Panc1 (cell line): Measurements from ENCODE around the gene SLC10A3. TPM values are rescaled to one million over a fixed set of nuclear protein-coding genes. Genes with fewer than 3 reads are reported as not detected.
A peak's percentile ranks its signal among the peaks of the same experiment; 100 is the strongest.

Source experiments
- ATAC-seq: fragments of 200-7000 bp; cut with Tn5 transposase; 2 replicates; pipeline ENCODE4 v1.9.1; 2020; ENCODE audit warnings: mild to moderate bottlenecking, moderate library complexity
- BruUV-seq: library from RNA; stranded (reverse); fragments of 400-500 nt; replicated peaks from 2 replicates; lab custom pipeline; 2021; lab: Mats Ljungman, UMichigan
- CTCF ChIA-PET: fragments of 300-600 bp; sonication (Branson Sonifier 250); formaldehyde crosslinking; loops from one replicate; lab custom pipeline; 2022; ENCODE audit warnings: antibody characterized with exemption; lab: Charles Lee
- POLR2A ChIA-PET: fragments of 300-600 bp; sonication (Branson Sonifier 250); formaldehyde crosslinking; loops from one replicate; lab custom pipeline; 2022; ENCODE audit warnings: antibody characterized with exemption; lab: Charles Lee
- DNase-seq: peaks from one replicate; pipeline ENCODE4 v3.0.0-alpha.2; 2010; ENCODE audit warnings: low read depth, low spot score
- H3K27ac ChIP-seq: 2 replicates; pipeline ENCODE4 v1.5.1; 2011; ENCODE audit warnings: mild to moderate bottlenecking, low read length, inconsistent platforms
- H3K27me3 ChIP-seq: fragments of 200-500 bp; sonication (Bioruptor generic); 2 replicates; pipeline ENCODE4 v1.6.0; 2014; ENCODE audit warnings: low read length, inconsistent platforms; ENCODE audit not compliant: control insufficient read depth, insufficient read depth
- H3K36me3 ChIP-seq: fragments of 200-500 bp; sonication (Bioruptor generic); 2 replicates; pipeline ENCODE4 v1.5.1; 2014; ENCODE audit warnings: inconsistent platforms, mild to moderate bottlenecking, low read length, moderate library complexity; ENCODE audit not compliant: control insufficient read depth, insufficient read depth
- H3K4me1 ChIP-seq: 2 replicates; pipeline ENCODE4 v1.5.1; 2011; ENCODE audit warnings: inconsistent platforms, mild to moderate bottlenecking, low read length, moderate library complexity; ENCODE audit not compliant: control insufficient read depth, insufficient read depth
- H3K4me3 ChIP-seq, 2 experiments: 2 replicates each; pipeline ENCODE4 v1.5.1; 2011 to 2012; ENCODE audit warnings: low read depth in 2 of 2, low read length in 2 of 2, mild to moderate bottlenecking in 2 of 2, inconsistent platforms in 1 of 2, moderate library complexity in 1 of 2
- H3K9me3 ChIP-seq: fragments of 200-500 bp; sonication (Bioruptor generic); 2 replicates; pipeline ENCODE4 v1.5.1; 2014; ENCODE audit warnings: low read depth, mild to moderate bottlenecking, inconsistent platforms, low read length, moderate library complexity; ENCODE audit not compliant: control insufficient read depth, insufficient read depth
- CTCF ChIP-seq: fragments of 450-650 bp; IDR thresholded peaks from 2 replicates; pipeline ENCODE4 v1.5.1; 2017; ENCODE audit warnings: mild to moderate bottlenecking
- POLR2AphosphoS5 ChIP-seq: IDR thresholded peaks from 2 replicates; pipeline ENCODE4 v1.6.1; 2012; ENCODE audit warnings: mild to moderate bottlenecking, low read depth, low read length, moderate library complexity
- REST ChIP-seq, 2 experiments: IDR thresholded peaks; 2 replicates each; pipeline ENCODE4 v1.6.1; 2011 to 2012; ENCODE audit warnings: low read depth in 2 of 2, control low read depth in 1 of 2, low read length in 1 of 2, mild to moderate bottlenecking in 1 of 2, moderate library complexity in 1 of 2; ENCODE audit not compliant: insufficient read depth in 1 of 2
- SIN3A ChIP-seq: IDR thresholded peaks from 2 replicates; pipeline ENCODE4 v1.6.1; 2012; ENCODE audit warnings: low read depth, mild to moderate bottlenecking, low read length, moderate library complexity, borderline replicate concordance; ENCODE audit not compliant: insufficient read depth
- TCF7L2 ChIP-seq: IDR thresholded peaks from 2 replicates; pipeline ENCODE4 v1.6.1; 2011; ENCODE audit warnings: mild to moderate bottlenecking, low read depth, low read length, inconsistent platforms
- in situ Hi-C: cut with HindIII; loops from 2 replicates; pipeline ENCODE4 v1.10.0; 2016; ENCODE audit warnings: low sequenced_read_pairs, low pct_unique_long_range_greater_than_20kb
- intact Hi-C: fragments of 100-400 bp; cut with micrococcal nuclease; formaldehyde crosslinking; loops from one replicate; pipeline ENCODE4 v1.10.0; 2022; ENCODE audit not compliant: unreplicated experiment
- total RNA-seq: library from RNA; stranded (reverse); gene quantifications from one replicate; pipeline ENCODE4 v1.2.1, GENCODE V29; 2021; ENCODE audit not compliant: unreplicated experiment

SLC10A3 gene
- total RNA-seq, 1 experiment from 2014 or later = 64.1 TPM

- no TSS peak for BruUV-seq
- ATAC-seq (peak; percentile 86), DNase-seq (no peak)
- CTCF ChIA-PET = interaction anchor here (1.0 kb wide), 1 partner anchor 8 kb away, joined by 10 read pairs; no protein-coding TSS in a partner anchor
- TF ChIP-seq SIN3A = no peak
- TF ChIP-seq POLR2AphosphoS5 = peak; percentile 35; the same call in 1 of the 2 replicates
- no peak for TF ChIP-seq CTCF
- peak in 1 of 2 experiments; percentile 59; a peak in 2 of 4 replicates for TF ChIP-seq REST (IDR thresholded peaks at IDR 0.05; ENCODE audit: insufficient read depth in 1 of 2, low read depth in 2 of 2, low read length in 1 of 2)
- no peak for TF ChIP-seq TCF7L2
- in situ Hi-C loops (no loop called here), intact Hi-C loops (no loop called here)
- peaks cover 14% of the 10 kb centered on the region for H3K4me1 ChIP-seq
- H3K9me3 ChIP-seq = no peaks in the 10 kb centered on the region
- H3K27me3 ChIP-seq = no peaks in the 10 kb centered on the region
- peak overlapping the region; percentile 67 for H3K27ac ChIP-seq
- POLR2A ChIA-PET = no interaction called here
- H3K4me3 ChIP-seq = no peak overlapping the region
- H3K36me3 ChIP-seq = peaks cover 10% of the 10 kb centered on the region
Measured at GRCh38 chrX:154534526-154535322, 44.3 kb upstream of the SLC10A3 start.

- Histone ChIP-seq H3K27ac (no peak overlapping the region), H3K27me3 (no peaks in the 10 kb centered on the region), H3K9me3 (no peaks in the 10 kb centered on the region), H3K4me3 (no peak overlapping the region), H3K36me3 (peaks cover 10% of the 10 kb centered on the region), H3K4me1 (peaks cover 10% of the 10 kb centered on the region)
- CTCF ChIA-PET = interaction anchor here (1.1 kb wide), 1 partner anchor 160 kb away, joined by 3 read pairs; no protein-coding TSS in a partner anchor
- no peak for TF ChIP-seq POLR2AphosphoS5
- TF ChIP-seq REST (IDR thresholded peaks at IDR 0.05; ENCODE audit: insufficient read depth in 1 of 2, low read depth in 2 of 2, low read length in 1 of 2) = no peak
- no peak for TF ChIP-seq SIN3A
- TF ChIP-seq CTCF = no peak
- no peak for TF ChIP-seq TCF7L2
- BruUV-seq = no TSS peak
- POLR2A ChIA-PET = no interaction called here
- no peak for ATAC-seq
- DNase-seq = no peak
- in situ Hi-C loops = no loop called here
- intact Hi-C loops = no loop called here
Measured at GRCh38 chrX:154532690-154533089, 42.3 kb upstream of the SLC10A3 start.
